Immature natural killer cell (primary cell): ENCODE measurements around the gene NFIB. TPM values are rescaled to one million over a fixed set of nuclear protein-coding genes. Genes with fewer than 3 reads are reported as not detected.

Experiments
- DNase-seq, 3 donors: peaks; one replicate each; pipeline ENCODE4 v3.0.0; 2022; ENCODE audit warnings: mixed read lengths in 1 of 3
- H3K27ac Mint-ChIP-seq, 6 donors: one replicate each; pipeline ENCODE4 v1.8.0; 2020; ENCODE audit warnings: mixed read lengths in 6 of 6, mild to moderate bottlenecking in 5 of 6, inconsistent platforms in 4 of 6, moderate library complexity in 3 of 6
- H3K27me3 Mint-ChIP-seq, 3 donors: one replicate each; pipeline ENCODE4 v1.8.0; 2020 to 2021; ENCODE audit warnings: low read depth in 3 of 3, mild to moderate bottlenecking in 3 of 3, mixed read lengths in 3 of 3, moderate library complexity in 3 of 3, inconsistent platforms in 1 of 3
- H3K36me3 Mint-ChIP-seq, 3 donors: one replicate each; pipeline ENCODE4 v1.8.0; 2020; ENCODE audit warnings: mixed read lengths in 3 of 3, inconsistent platforms in 2 of 3, mild to moderate bottlenecking in 2 of 3
- H3K4me1 Mint-ChIP-seq, 2 donors: one replicate each; pipeline ENCODE4 v1.8.0; 2020; ENCODE audit warnings: inconsistent platforms in 2 of 2, mild to moderate bottlenecking in 2 of 2, mixed read lengths in 2 of 2, moderate library complexity in 1 of 2
- H3K4me3 Mint-ChIP-seq, 5 donors: one replicate each; pipeline ENCODE4 v1.8.0; 2020; ENCODE audit warnings: mild to moderate bottlenecking in 5 of 5, mixed read lengths in 5 of 5, inconsistent platforms in 3 of 5, moderate library complexity in 3 of 5
- H3K9me3 Mint-ChIP-seq, 6 donors: one replicate each; pipeline ENCODE4 v1.8.0; 2020; ENCODE audit warnings: mild to moderate bottlenecking in 6 of 6, mixed read lengths in 6 of 6, inconsistent platforms in 4 of 6, moderate library complexity in 3 of 6
- polyA plus RNA-seq, 3 donors: library from polyadenylated mRNA; unstranded; fragments of 300-500 nt; fragmentation: Illumina TruSeq; gene quantifications; one replicate each; pipeline ENCODE4 v1.2.3, GENCODE V29; 2021

NFIB gene
- not detected for polyA plus RNA-seq

GRCh38 chr9:14313951-14314423 is at the start of gene NFIB:
Gene NFIB (minus strand): TSS chr9:14314141. CDS start chr9:14313511, 630 bp downstream.
- Mint-ChIP-seq H3K4me3 (peak within 1 kb of the TSS; percentile 77 to 91 (median 87)), H3K27ac (no peak within 1 kb of the TSS), H3K4me1 (peaks cover 23 to 31% of the 10 kb centered on the region in 2 donors), H3K27me3 (peaks cover 23 to 37% (median 23%) of the 10 kb centered on the region in 3 donors), H3K9me3 (peaks cover 0 to 15% (median 1%) of the 10 kb centered on the region in 6 donors), H3K36me3 (peaks cover 0 to 4% (median 3%) of the 10 kb centered on the region in 3 donors)
- peak in 1 of 3 donors; percentile 10 for DNase-seq

GRCh38 chr9:14362175-14362574 is 48.2 kb upstream of the NFIB start:
- no peak overlapping the region for H3K27ac Mint-ChIP-seq
- DNase-seq = no peak
- peaks cover 0 to 10% (median 2%) of the 10 kb centered on the region in 6 donors for H3K9me3 Mint-ChIP-seq
- H3K27me3 Mint-ChIP-seq = peaks cover 0 to 4% (median 0%) of the 10 kb centered on the region in 3 donors
- no peak overlapping the region for H3K4me3 Mint-ChIP-seq
- H3K4me1 Mint-ChIP-seq = no peaks in the 10 kb centered on the region
- H3K36me3 Mint-ChIP-seq = no peaks in the 10 kb centered on the region

- peaks cover 0 to 7% (median 0%) of the 10 kb centered on the region in 6 donors for H3K9me3 Mint-ChIP-seq
- no peak for DNase-seq
- no peak overlapping the region for H3K27ac Mint-ChIP-seq
- no peak overlapping the region for H3K4me3 Mint-ChIP-seq
- H3K36me3 Mint-ChIP-seq = no peaks in the 10 kb centered on the region
- peaks cover 0 to 4% (median 0%) of the 10 kb centered on the region in 3 donors for H3K27me3 Mint-ChIP-seq
- no peaks in the 10 kb centered on the region for H3K4me1 Mint-ChIP-seq
These were observed 47.1 kb upstream of the NFIB start for GRCh38 chr9:14361074-14361473.

- Mint-ChIP-seq H3K36me3 (no peaks in the 10 kb centered on the region), H3K27me3 (peaks cover under 1 to 11% (median 3%) of the 10 kb centered on the region in 3 donors), H3K4me3 (no peak overlapping the region), H3K4me1 (no peaks in the 10 kb centered on the region), H3K9me3 (peaks cover 0 to 3% (median 0%) of the 10 kb centered on the region in 6 donors), H3K27ac (no peak overlapping the region)
- DNase-seq = no peak
These were observed 44.6 kb upstream of the NFIB start for GRCh38 chr9:14358523-14358922.

- DNase-seq = no peak
- Mint-ChIP-seq H3K27ac (no peak overlapping the region), H3K4me3 (no peak overlapping the region), H3K36me3 (no peaks in the 10 kb centered on the region), H3K9me3 (peaks cover 0 to 4% (median 0%) of the 10 kb centered on the region in 6 donors), H3K27me3 (peaks cover 3 to 19% (median 5%) of the 10 kb centered on the region in 3 donors), H3K4me1 (no peaks in the 10 kb centered on the region)
These were observed 42.7 kb upstream of the NFIB start for GRCh38 chr9:14356351-14357265.

- DNase-seq = no peak
- no peaks in the 10 kb centered on the region for H3K36me3 Mint-ChIP-seq
- no peak overlapping the region for H3K4me3 Mint-ChIP-seq
- H3K9me3 Mint-ChIP-seq = peaks cover 0 to 4% (median 0%) of the 10 kb centered on the region in 6 donors
- no peaks in the 10 kb centered on the region for H3K4me1 Mint-ChIP-seq
- H3K27ac Mint-ChIP-seq = no peak overlapping the region
- H3K27me3 Mint-ChIP-seq = peaks cover 7 to 28% (median 7%) of the 10 kb centered on the region in 3 donors
These were observed 40.3 kb upstream of the NFIB start for GRCh38 chr9:14354201-14354600.

- DNase-seq = peak; percentile 8 to 45 (median 20)
- H3K27me3 Mint-ChIP-seq = peaks cover 10 to 36% (median 14%) of the 10 kb centered on the region in 3 donors
- H3K4me1 Mint-ChIP-seq = no peaks in the 10 kb centered on the region
- peaks cover 0 to 8% (median 0%) of the 10 kb centered on the region in 6 donors for H3K9me3 Mint-ChIP-seq
- H3K36me3 Mint-ChIP-seq = no peaks in the 10 kb centered on the region
- no peak overlapping the region for H3K4me3 Mint-ChIP-seq
- H3K27ac Mint-ChIP-seq = no peak overlapping the region
These were observed 39.5 kb upstream of the NFIB start for GRCh38 chr9:14353222-14354056.

GRCh38 chr9:14352503-14352902 is 38.6 kb upstream of the NFIB start:
- H3K4me3 Mint-ChIP-seq = no peak overlapping the region
- H3K9me3 Mint-ChIP-seq = peaks cover 0 to 8% (median 0%) of the 10 kb centered on the region in 6 donors
- H3K27ac Mint-ChIP-seq = no peak overlapping the region
- no peak for DNase-seq
- H3K4me1 Mint-ChIP-seq = peaks cover 0 to 2% of the 10 kb centered on the region in 2 donors
- no peaks in the 10 kb centered on the region for H3K36me3 Mint-ChIP-seq
- H3K27me3 Mint-ChIP-seq = peaks cover 15 to 44% (median 17%) of the 10 kb centered on the region in 3 donors

- Mint-ChIP-seq H3K9me3 (peaks cover 0 to 8% (median 0%) of the 10 kb centered on the region in 6 donors), H3K27ac (no peak overlapping the region), H3K27me3 (peaks cover 16 to 49% (median 22%) of the 10 kb centered on the region in 3 donors), H3K36me3 (no peaks in the 10 kb centered on the region), H3K4me3 (no peak overlapping the region), H3K4me1 (peaks cover 0 to 2% of the 10 kb centered on the region in 2 donors)
- no peak for DNase-seq
These were observed 37.4 kb upstream of the NFIB start for GRCh38 chr9:14351221-14351836.

- Mint-ChIP-seq H3K27me3 (peaks cover 16 to 51% (median 22%) of the 10 kb centered on the region in 3 donors), H3K4me3 (no peak overlapping the region), H3K4me1 (peaks cover 0 to 2% of the 10 kb centered on the region in 2 donors), H3K9me3 (peaks cover 0 to 8% (median under 1%) of the 10 kb centered on the region in 6 donors), H3K27ac (no peak overlapping the region), H3K36me3 (no peaks in the 10 kb centered on the region)
- DNase-seq = no peak
These were observed 36.8 kb upstream of the NFIB start for GRCh38 chr9:14350754-14351153.

- peaks cover 0 to 8% (median under 1%) of the 10 kb centered on the region in 6 donors for H3K9me3 Mint-ChIP-seq
- no peak for DNase-seq
- H3K4me3 Mint-ChIP-seq = no peak overlapping the region
- H3K36me3 Mint-ChIP-seq = no peaks in the 10 kb centered on the region
- peaks cover 0 to 2% of the 10 kb centered on the region in 2 donors for H3K4me1 Mint-ChIP-seq
- H3K27me3 Mint-ChIP-seq = peaks cover 16 to 55% (median 24%) of the 10 kb centered on the region in 3 donors
- no peak overlapping the region for H3K27ac Mint-ChIP-seq
These were observed 36.4 kb upstream of the NFIB start for GRCh38 chr9:14350349-14350728.

- Mint-ChIP-seq H3K4me1 (peaks cover 0 to 2% of the 10 kb centered on the region in 2 donors), H3K9me3 (peaks cover 0 to 9% (median under 1%) of the 10 kb centered on the region in 6 donors), H3K27me3 (peaks cover 15 to 53% (median 25%) of the 10 kb centered on the region in 3 donors)
These were observed 35.8 kb upstream of the NFIB start for GRCh38 chr9:14349447-14350348.

More at GRCh38 chr9:14349447-14350348, 35.8 kb upstream of the NFIB start:
- no peak overlapping the region for H3K27ac Mint-ChIP-seq
- H3K36me3 Mint-ChIP-seq = no peaks in the 10 kb centered on the region
- no peak for DNase-seq
- H3K4me3 Mint-ChIP-seq = no peak overlapping the region
